Myocyte (in vitro differentiated cells): ENCODE results near the gene E2F2. TPM values are rescaled to one million over a fixed set of nuclear protein-coding genes. Genes with fewer than 3 reads are reported as not detected.
"Not testable (repeated sequence)": the region's sequence is repeated elsewhere in the genome, so short reads cannot be mapped to it uniquely, and the experiment has no call there.

Experiments used
- DNase-seq: peaks from one replicate; pipeline ENCODE4 v3.0.0-alpha.2; 2012; ENCODE audit warnings: low read depth
- total RNA-seq: library from RNA; depleted of rRNA; stranded (reverse); fragments of >200 nt; gene quantifications from 2 replicates; pipeline ENCODE4 v1.2.3, GENCODE V29; 2014

E2F2 gene
- total RNA-seq, 1 donor from 2014 or later, result 0.13 TPM

GRCh38 chr1:23551849-23552248, 20.8 kb upstream of the E2F2 start:
- DNase-seq, result no peak

GRCh38 chr1:23548704-23549143, 17.7 kb upstream of the E2F2 start:
- DNase-seq, result no peak

- no peak for DNase-seq
Measured at GRCh38 chr1:23546897-23547584, 16.0 kb upstream of the E2F2 start.

- DNase-seq, result no peak
Measured at GRCh38 chr1:23545851-23546250, 14.8 kb upstream of the E2F2 start.

- peak; percentile 80 for DNase-seq
Measured at GRCh38 chr1:23544444-23545389, 13.7 kb upstream of the E2F2 start.

- DNase-seq, result no peak
Measured at GRCh38 chr1:23543707-23544443, 12.8 kb upstream of the E2F2 start.

- DNase-seq, result not testable (repeated sequence)
Measured at GRCh38 chr1:23542940-23543339, 11.9 kb upstream of the E2F2 start.

- peak; percentile 89 for DNase-seq
Measured at GRCh38 chr1:23539698-23540266, 8.7 kb upstream of the E2F2 start.

- no peak for DNase-seq
Measured at GRCh38 chr1:23537296-23537973, 6.4 kb upstream of the E2F2 start.

- no peak for DNase-seq
Measured at GRCh38 chr1:23533246-23534023, 2.4 kb upstream of the E2F2 start.

- no peak for DNase-seq
Measured at GRCh38 chr1:23531562-23532094, 595 bp upstream of the E2F2 start.

GRCh38 chr1:23530087-23530746, 816 bp downstream of the E2F2 start:
- DNase-seq, result no peak

- no peak for DNase-seq
Measured at GRCh38 chr1:23529146-23530086, 1.6 kb downstream of the E2F2 start.

GRCh38 chr1:23528250-23528978, 2.6 kb downstream of the E2F2 start:
- DNase-seq, result peak; percentile 98

- no peak for DNase-seq
Measured at GRCh38 chr1:23527900-23528249, 3.2 kb downstream of the E2F2 start.

- no peak for DNase-seq
Measured at GRCh38 chr1:23527366-23527765, 3.7 kb downstream of the E2F2 start.

- DNase-seq, result no peak
Measured at GRCh38 chr1:23526329-23527041, 4.5 kb downstream of the E2F2 start.
